COLO668 (cell line): ENCODE measurements around the gene ARHGAP6.
"Not testable (repeated sequence)": the region's sequence is repeated elsewhere in the genome, so short reads cannot be mapped to it uniquely, and the experiment has no call there.

Experiments used
- DNase-seq: peaks from one replicate; lab custom pipeline; 2025; ENCODE audit not compliant: unreplicated experiment; lab: John Stamatoyannopoulos, UW

ARHGAP6 gene

GRCh38 chrX:11647138-11647537 lies 18.6 kb downstream of the ARHGAP6 start:
- DNase-seq: no peak

GRCh38 chrX:11641349-11642065 lies 24.2 kb downstream of the ARHGAP6 start:
- no peak for DNase-seq

GRCh38 chrX:11640089-11640488 lies 25.6 kb downstream of the ARHGAP6 start:
- DNase-seq: no peak

GRCh38 chrX:11632732-11633131 lies 33.0 kb downstream of the ARHGAP6 start:
- DNase-seq: no peak

DNA sequence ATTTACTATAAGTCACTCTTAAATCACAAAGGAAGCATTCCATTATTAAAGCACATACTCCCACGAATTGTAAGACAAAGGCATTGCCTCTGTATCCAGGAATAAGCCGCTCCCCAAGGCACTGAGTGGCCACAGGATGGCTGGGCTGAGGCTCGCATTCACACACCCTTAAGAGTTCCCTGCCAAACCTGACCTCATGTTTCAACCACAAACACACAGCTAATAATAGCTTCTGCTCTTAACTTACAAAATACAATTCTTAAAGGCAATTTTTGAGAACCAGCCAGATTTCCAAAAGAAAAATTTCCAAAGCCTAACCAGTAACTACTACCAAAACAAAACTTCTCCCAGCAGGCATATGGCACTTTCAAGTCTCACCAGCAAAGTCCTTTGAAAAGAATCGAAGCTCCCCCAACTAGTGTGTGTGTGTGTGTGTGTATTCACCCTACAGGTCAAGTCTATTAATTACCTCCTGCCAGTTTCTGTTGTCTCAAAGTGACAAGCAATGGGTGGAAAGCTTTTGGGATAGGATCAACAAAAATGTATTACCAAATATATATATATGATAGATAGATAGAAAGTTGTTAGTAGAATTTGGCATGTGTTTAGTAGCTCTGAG lies 36.0 kb downstream of the ARHGAP6 start:
- no peak for DNase-seq

DNA sequence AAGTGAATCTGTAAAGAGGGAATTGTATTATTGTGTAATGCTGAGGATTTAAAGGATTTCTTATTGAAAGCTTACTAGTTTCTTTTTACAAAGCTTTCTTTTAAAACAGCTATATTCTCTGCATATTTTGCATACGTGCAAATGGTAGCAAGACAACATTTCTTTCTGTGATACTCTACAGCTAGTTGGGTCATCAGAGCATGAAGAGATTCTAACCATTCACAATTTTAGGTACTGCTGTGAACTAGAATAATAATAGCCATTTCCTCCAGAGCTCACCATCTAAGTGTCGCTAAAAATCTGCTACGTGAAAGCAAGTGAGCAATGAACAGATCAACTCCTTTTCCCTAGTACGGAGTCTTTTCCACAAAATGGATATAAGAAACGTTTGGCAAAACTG lies 37.3 kb downstream of the ARHGAP6 start:
- no peak for DNase-seq

DNA sequence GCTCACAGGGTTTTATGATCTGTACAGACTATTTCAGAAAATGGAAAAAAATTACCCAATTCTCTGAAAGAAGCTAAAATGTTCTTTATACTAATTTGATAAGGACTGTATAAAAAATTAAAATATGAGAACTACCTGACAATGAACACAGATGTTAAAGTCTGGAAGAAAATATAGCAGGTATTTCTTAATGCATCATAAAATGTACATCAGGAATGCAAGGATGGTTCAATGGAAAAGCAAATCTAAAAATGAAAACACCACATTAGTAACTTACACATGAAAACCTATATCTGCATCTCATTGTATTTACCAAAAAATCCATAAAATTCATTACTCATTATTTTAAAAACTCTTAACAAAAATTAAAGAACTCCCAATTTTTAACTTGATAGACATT lies 39.4 kb downstream of the ARHGAP6 start:
- no peak for DNase-seq

DNA sequence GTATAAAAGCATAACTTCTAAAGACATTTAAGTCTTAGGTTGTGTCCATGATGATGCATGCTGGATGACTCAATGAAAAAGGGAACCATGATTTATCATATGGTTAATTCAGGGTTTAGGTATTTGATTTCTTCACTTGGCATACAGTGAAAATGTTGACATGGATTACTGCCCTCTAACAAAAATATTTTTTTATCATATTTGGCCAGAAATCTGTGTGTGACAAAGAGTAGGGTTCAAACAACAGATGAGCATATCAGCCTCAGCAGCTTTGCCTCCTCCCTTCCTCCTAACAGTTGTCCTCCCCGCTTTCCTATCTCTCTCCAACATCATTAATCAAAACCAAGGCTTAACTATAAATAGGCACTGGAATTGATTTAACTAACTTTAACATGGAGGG lies 46.3 kb downstream of the ARHGAP6 start:
- no peak for DNase-seq

GRCh38 chrX:11614253-11614652 lies 51.5 kb downstream of the ARHGAP6 start:
- DNase-seq: not testable (repeated sequence)

GRCh38 chrX:11611965-11612364 lies 53.8 kb downstream of the ARHGAP6 start:
- no peak for DNase-seq

GRCh38 chrX:11611161-11611560 lies 54.6 kb downstream of the ARHGAP6 start:
- no peak for DNase-seq

DNA sequence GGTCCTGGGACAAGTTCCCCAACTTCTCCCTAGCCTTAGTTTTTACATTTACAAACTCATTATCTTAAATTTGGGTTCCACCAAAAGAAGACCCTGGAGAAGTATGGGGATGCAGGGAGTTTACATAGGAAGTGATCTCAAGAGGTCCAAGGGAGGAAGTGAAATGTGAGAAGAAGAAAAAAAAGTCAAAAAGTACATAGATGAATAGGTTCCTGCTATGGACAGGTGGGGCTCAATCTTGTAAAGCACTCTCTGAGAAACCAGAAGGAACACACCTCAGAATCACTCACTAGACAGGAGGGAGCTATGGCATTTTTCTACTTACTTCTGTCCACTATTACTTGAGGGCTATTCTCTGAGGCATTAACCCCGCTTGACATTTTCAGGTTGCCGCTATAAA lies 56.6 kb downstream of the ARHGAP6 start:
- no peak for DNase-seq

DNA sequence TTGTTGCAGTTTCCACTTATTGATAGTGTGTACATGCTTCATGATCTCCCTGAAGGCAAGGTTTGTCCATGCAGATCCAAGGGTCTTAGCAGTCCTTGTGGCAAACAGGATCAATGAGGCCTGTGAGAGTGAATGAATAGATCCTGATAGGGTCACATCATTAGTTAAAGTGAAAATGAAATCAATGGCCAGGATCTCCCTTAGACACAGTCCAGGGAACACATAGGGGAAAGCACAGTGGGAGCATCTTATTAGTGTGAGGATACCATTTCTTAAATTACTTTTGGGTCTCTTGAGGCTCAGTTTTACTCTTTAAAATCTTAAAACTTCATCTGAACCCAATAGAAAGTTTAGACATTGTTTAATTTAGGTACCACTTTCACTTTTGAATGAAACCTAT lies 59.3 kb downstream of the ARHGAP6 start:
- DNase-seq: no peak

DNA sequence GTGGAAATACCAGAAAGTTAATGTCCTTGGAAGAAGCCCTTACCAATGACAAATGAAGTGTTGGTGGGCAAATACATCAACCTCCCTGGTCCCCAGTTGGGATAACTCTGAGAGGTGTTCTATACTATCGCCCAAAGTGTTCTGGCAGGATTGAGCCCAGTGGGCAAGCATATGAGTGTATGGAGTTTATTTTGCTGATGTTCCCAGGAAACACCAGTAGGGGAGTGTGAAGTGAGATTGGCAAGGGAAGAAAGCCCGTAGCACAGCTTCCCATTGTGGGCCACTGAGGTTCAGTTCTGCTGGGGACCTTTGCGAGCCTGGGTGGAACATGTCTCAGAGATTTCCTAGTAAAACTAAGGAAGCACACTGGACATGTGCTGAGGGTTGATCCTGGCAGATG lies 65.1 kb downstream of the ARHGAP6 start:
- DNase-seq: no peak

- no peak for DNase-seq
Observed at GRCh38 chrX:11597479-11597878, 68.2 kb downstream of the ARHGAP6 start.

DNA sequence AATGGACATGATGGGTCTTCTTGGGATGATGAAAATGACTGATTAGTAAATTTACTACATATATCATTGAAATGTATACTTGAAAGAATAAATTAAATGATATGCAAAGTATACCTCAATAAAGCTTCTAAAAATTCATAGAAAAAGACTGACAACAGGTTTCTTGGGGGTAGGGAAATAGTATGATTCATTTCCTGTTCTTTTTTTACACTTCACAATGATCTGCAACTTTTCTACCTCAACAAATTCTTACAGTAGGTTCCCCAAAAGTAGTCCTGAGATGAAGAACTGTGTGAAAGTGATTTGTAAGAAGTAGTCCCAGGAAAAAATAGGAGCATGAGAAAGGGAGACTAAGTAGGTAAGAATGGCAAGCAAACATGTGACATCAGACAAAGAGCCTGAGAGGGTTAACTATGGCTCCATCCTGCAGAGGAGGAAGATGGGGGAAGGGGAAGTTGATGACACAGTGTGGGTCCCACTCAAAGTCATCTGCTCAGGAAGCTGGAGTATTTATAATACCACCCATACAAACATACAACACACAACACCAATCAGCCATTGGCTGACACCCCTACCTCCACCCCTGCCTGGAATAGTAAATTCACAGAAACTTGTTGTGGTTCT lies 73.9 kb downstream of the ARHGAP6 start:
- no peak for DNase-seq

- no peak for DNase-seq
Observed at GRCh38 chrX:11589641-11590040, 76.1 kb downstream of the ARHGAP6 start.

GRCh38 chrX:11588097-11588496 lies 77.6 kb downstream of the ARHGAP6 start:
- DNase-seq: no peak

DNA sequence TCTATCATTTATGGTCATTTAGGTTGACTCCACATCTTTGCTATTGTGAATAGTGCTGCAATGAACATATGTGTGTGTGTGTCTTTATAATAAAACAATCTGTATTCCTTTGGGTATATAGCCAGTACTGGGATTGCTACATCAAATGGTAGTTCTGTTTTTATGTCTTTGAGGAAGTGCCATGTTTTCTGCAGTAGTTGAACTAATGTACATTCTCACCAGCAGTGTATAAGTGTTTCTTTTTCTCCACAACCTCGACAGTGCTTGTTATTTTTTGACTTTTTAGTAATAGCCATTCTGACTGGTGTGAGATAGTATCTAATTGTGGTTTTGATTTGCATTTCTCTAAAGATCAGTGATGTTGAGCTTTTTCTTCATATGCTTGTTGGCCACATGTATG lies 80.5 kb downstream of the ARHGAP6 start:
- DNase-seq: no peak

DNA sequence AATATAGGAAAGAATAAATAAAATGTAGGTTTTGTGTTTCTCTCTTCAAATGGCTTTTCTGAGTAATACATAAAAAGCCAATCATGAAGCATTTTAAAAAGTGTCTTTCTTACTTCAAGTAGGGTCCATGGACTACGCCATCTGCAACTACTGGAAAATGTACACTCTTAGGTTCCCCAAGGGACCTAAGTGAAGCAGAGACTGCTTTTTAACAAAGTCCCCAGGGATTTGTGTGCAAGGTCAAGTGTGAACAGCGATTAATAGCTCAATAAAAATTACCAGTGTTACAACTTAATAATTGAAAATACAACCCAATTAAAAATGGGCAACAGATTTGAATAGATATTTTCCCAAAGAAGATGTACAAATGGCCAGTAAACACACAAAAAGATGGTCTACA lies 84.9 kb downstream of the ARHGAP6 start:
- DNase-seq: no peak

DNA sequence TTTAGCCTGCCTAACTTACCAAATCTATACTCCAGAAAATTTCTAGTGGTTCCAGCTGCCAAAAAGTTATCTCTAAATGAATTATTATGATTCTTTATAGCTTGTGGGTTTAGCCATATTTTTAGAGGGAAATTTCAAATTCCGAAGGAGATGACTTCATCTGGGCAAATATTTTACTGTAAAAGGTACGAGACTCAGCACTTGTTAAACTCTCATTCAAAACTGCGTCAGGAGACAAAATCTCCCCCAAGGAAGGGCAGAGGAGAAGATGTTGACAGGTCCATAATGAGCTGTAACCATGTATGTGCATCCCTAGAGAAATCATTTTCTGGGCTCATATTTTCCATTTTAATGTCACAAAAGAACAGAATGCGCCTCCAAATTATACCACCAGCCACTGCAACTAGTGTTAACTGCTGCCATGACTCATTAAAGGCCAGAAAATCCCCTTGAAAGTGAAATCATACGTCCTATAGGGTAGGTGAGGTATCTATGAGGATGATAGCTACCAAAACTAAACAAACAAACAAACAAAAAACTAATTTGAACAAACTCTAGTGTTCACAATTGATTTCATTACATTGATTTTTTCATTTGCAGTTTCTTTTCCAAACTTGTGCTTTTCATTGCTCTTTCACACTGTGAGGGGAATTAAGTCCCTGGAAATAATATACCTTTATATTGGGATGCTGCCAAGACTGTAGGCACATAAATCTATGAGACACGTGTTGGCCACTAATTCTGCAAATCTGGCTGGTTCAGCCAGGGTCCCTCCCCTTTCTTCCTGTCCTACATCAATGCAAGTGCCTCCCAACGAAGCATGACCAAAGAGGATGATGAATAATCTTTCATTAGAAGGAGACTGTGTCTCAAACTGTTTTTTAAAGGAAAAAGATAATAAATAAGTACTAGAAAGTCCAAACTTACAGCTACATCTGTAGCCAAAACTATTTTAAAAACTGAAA lies 85.8 kb downstream of the ARHGAP6 start:
- no peak for DNase-seq
